Thoracic aorta (tissue), 2 donors: ENCODE results near the gene KCNIP1. TPM values are rescaled to one million over a fixed set of nuclear protein-coding genes. Genes with fewer than 3 reads are reported as not detected.

ENCODE experiments used
- ATAC-seq: fragments of 150-250 bp; one replicate; pipeline ENCODE4 v1.8.0; 2017; ENCODE audit warnings: low read depth; ENCODE audit not compliant: insufficient number of reproducible peaks, low FRiP score
- DNase-seq: peaks from one replicate; pipeline ENCODE4 v3.0.0-alpha.2; 2020; ENCODE audit warnings: low spot score
- H3K27ac ChIP-seq, 2 donors: fragments of 200-600 bp; sonication (generic); 1 replicate in 1 of 2; 2 replicates in 1 of 2; pipeline ENCODE4 v1.5.1; 2016; ENCODE audit warnings: mild to moderate bottlenecking in 2 of 2, moderate library complexity in 2 of 2
- H3K27me3 ChIP-seq: fragments of 200-600 bp; sonication (generic); replicated peaks from 2 replicates; pipeline ENCODE4 v1.6.0; 2016; ENCODE audit warnings: mild to moderate bottlenecking; ENCODE audit not compliant: insufficient read depth
- H3K36me3 ChIP-seq: fragments of 200-600 bp; sonication (generic); one replicate; pipeline ENCODE4 v1.5.1; 2016
- H3K4me1 ChIP-seq, 2 donors: fragments of 200-600 bp; sonication (generic); 1 replicate in 1 of 2; 2 replicates in 1 of 2; pipeline versions ENCODE4 v1.5.1 to v1.6.0; 2016; ENCODE audit warnings: low read depth in 2 of 2, mild to moderate bottlenecking in 1 of 2; ENCODE audit not compliant: control insufficient read depth in 1 of 2
- H3K4me3 ChIP-seq: fragments of 200-600 bp; sonication (generic); 2 replicates; pipeline ENCODE4 v1.5.1; 2016; ENCODE audit warnings: mild to moderate bottlenecking
- H3K9me3 ChIP-seq: fragments of 200-600 bp; sonication (generic); 2 replicates; pipeline ENCODE4 v1.5.1; 2016
- total RNA-seq, 2 donors: library from RNA; depleted of rRNA; stranded (reverse); fragments of >200 nt; gene quantifications; one replicate each; pipeline versions ENCODE4 v1.1.0 to v1.2.3, GENCODE V29; 2016
- TF ChIP-seq, protein P1 (sequence below): fragments of 200-600 bp; sonication (generic); IDR thresholded peaks from one replicate; pipeline ENCODE4 v1.5.1; 2019; ENCODE audit warnings: antibody characterized with exemption

The KCNIP1 gene
- total RNA-seq, 2 donors from 2014 or later: not detected

- Histone ChIP-seq H3K27ac (no peak overlapping the region), H3K9me3 (no peaks in the 10 kb centered on the region), H3K27me3 (no peaks in the 10 kb centered on the region), H3K36me3 (no peaks in the 10 kb centered on the region), H3K4me3 (no peak overlapping the region), H3K4me1 (no peaks in the 10 kb centered on the region)
- ATAC-seq (no peak), DNase-seq (no peak)
- TF ChIP-seq, protein P1, sequence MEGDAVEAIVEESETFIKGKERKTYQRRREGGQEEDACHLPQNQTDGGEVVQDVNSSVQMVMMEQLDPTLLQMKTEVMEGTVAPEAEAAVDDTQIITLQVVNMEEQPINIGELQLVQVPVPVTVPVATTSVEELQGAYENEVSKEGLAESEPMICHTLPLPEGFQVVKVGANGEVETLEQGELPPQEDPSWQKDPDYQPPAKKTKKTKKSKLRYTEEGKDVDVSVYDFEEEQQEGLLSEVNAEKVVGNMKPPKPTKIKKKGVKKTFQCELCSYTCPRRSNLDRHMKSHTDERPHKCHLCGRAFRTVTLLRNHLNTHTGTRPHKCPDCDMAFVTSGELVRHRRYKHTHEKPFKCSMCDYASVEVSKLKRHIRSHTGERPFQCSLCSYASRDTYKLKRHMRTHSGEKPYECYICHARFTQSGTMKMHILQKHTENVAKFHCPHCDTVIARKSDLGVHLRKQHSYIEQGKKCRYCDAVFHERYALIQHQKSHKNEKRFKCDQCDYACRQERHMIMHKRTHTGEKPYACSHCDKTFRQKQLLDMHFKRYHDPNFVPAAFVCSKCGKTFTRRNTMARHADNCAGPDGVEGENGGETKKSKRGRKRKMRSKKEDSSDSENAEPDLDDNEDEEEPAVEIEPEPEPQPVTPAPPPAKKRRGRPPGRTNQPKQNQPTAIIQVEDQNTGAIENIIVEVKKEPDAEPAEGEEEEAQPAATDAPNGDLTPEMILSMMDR: no peak
Measured at GRCh38 chr5:170473642-170474041, 30.2 kb upstream of the KCNIP1 start.

DNA sequence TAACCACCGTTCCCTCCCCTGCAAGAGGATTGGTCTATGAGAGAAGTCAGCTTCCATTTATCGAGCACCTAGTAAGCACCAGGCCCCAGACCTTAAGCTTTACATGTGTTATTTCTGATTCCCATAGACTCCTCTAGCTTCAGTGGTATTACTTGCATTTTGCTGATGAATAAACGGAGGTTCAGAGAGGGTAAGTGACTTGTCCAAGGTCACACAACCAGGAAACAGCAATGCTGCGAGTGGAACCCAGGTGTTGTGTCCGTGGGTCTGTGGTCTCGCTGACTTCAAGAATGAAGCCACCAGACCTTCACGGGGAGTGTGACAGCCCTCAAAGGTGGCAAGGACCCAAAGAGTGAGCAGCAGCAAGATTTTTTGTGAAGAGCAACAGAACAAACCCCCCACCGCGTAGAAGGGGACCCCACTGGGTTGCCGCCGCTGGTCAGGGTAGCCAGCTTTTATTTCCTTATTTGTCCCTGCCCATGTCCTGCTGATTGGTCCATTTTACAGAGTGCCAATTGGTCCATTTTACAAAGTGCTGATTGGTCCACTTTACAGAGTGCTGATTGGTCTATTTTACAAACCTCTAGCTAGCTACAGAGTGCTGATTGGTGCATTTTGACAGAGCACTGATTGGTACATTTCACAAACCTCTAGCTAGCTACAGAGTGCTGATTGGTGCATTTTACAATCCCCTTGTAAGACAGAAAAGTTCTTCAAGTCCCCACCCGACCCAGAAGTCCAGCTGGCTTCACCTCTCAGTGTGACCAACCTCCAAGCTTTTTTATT is 29.1 kb upstream of the KCNIP1 start:
- no peaks in the 10 kb centered on the region for H3K36me3 ChIP-seq
- ATAC-seq: no peak

DNA sequence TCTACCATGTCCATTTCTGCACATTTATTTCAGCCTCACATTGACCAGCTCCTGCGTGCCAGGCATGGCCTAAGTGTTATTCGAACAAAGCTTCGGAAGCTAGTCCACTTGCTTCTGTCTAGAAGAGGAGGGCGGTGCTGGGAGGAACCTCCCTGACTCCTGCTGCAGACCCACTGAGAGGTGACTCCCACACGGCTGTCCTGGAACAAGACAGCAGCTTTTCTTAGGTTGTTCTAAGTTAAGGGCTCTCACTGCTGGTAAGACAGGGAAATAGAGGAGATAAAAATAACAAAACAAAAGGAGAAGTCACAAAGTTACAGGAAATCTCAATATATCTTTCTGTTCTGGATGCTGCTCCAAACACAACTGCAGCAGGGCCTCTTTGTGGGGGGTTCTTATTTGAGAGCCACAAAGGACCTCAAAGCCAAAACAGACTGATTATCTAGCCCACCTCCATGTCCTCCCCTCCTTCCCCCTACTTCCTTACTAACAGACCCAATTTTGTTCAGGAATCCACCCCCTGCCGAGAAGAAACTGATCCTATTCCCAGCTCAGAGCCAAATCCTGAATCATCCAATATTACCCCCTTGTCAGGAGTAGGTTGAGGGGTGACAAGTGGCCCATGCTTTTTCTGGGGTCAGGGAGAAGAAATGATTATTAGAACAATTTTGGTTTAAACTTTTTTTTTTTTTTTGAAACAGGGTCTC is 28.4 kb upstream of the KCNIP1 start:
- no peaks in the 10 kb centered on the region for H3K27me3 ChIP-seq
- H3K9me3 ChIP-seq: no peaks in the 10 kb centered on the region
- DNase-seq (no peak), ATAC-seq (no peak)
- TF ChIP-seq, protein P1: no peak
- no peak overlapping the region for H3K4me3 ChIP-seq
- H3K27ac ChIP-seq: no peak overlapping the region
- H3K36me3 ChIP-seq: no peaks in the 10 kb centered on the region
- no peaks in the 10 kb centered on the region for H3K4me1 ChIP-seq

More for the DNA sequence above, 29.1 kb upstream of the KCNIP1 start:
- DNase-seq: no peak
- Histone ChIP-seq H3K4me1 (no peaks in the 10 kb centered on the region), H3K9me3 (no peaks in the 10 kb centered on the region), H3K4me3 (no peak overlapping the region), H3K27me3 (no peaks in the 10 kb centered on the region), H3K27ac (no peak overlapping the region)
- TF ChIP-seq, protein P1: no peak

- no peaks in the 10 kb centered on the region for H3K4me1 ChIP-seq
- no peak overlapping the region for H3K27ac ChIP-seq
- TF ChIP-seq, protein P1: no peak
- no peak for ATAC-seq
- DNase-seq: no peak
- no peaks in the 10 kb centered on the region for H3K36me3 ChIP-seq
- H3K27me3 ChIP-seq: no peaks in the 10 kb centered on the region
- H3K9me3 ChIP-seq: no peaks in the 10 kb centered on the region
- no peak overlapping the region for H3K4me3 ChIP-seq
Measured at GRCh38 chr5:170476704-170477103, 27.1 kb upstream of the KCNIP1 start.

- H3K4me3 ChIP-seq: no peak overlapping the region
- TF ChIP-seq, protein P1: no peak
- H3K27ac ChIP-seq: no peak overlapping the region
- H3K27me3 ChIP-seq: no peaks in the 10 kb centered on the region
- no peaks in the 10 kb centered on the region for H3K4me1 ChIP-seq
- ATAC-seq (no peak), DNase-seq (no peak)
- no peaks in the 10 kb centered on the region for H3K9me3 ChIP-seq
- H3K36me3 ChIP-seq: no peaks in the 10 kb centered on the region
Measured at GRCh38 chr5:170477906-170478305, 25.9 kb upstream of the KCNIP1 start.
